Prostate gland (tissue), 2 donors: Measurements from ENCODE around the gene FAM163B. TPM values are rescaled to one million over a fixed set of nuclear protein-coding genes. Genes with fewer than 3 reads are reported as not detected.

Experiments
- DNase-seq: peaks from one replicate; pipeline ENCODE4 v3.0.0-alpha.2; 2019; ENCODE audit warnings: low spot score
- H3K27ac ChIP-seq, 2 donors: fragments of 200-600 bp; sonication (generic); 2 replicates each; pipeline ENCODE4 v1.5.1; 2017 to 2019
- H3K27me3 ChIP-seq: fragments of 200-600 bp; sonication (generic); replicated peaks from 2 replicates; pipeline ENCODE4 v1.5.1; 2019; ENCODE audit not compliant: insufficient read depth
- H3K36me3 ChIP-seq, 2 donors: fragments of 200-600 bp; sonication (generic); 1 replicate in 1 of 2; 2 replicates in 1 of 2; pipeline versions ENCODE4 v1.5.1 to v1.8.1; 2017 to 2019
- H3K4me1 ChIP-seq: fragments of 200-600 bp; sonication (generic); replicated peaks from 2 replicates; pipeline ENCODE4 v1.5.1; 2019
- H3K4me3 ChIP-seq, 2 donors: fragments of 200-600 bp; sonication (generic); 2 replicates each; pipeline ENCODE4 v1.5.1; 2017 to 2019
- H3K9me3 ChIP-seq: fragments of 200-600 bp; sonication (generic); 2 replicates; pipeline ENCODE4 v1.5.1; 2017
- POLR2A ChIP-seq: fragments of 450-650 bp; IDR thresholded peaks from one replicate; pipeline ENCODE4 v1.6.1; 2016; ENCODE audit warnings: antibody characterized with exemption, mild to moderate bottlenecking
- POLR2AphosphoS5 ChIP-seq: sonication (generic); formaldehyde crosslinking; IDR thresholded peaks from one replicate; pipeline ENCODE4 v1.6.1; 2017; ENCODE audit warnings: antibody characterized with exemption
- WGBS: methylation state at CpG from one replicate; pipeline ENCODE4 v1.1.5; 2018; 5-methylcytosine and 5-hydroxymethylcytosine counted together
- intact Hi-C: fragments of 100-400 bp; cut with DNase I; formaldehyde crosslinking; loops from one replicate; pipeline ENCODE4 v1.14.2; 2022
- total RNA-seq, 2 donors: library from RNA; depleted of rRNA; stranded (reverse); fragments of >200 nt; gene quantifications; one replicate each; pipeline ENCODE4 v1.1.0, GENCODE V29; 2016
- TF ChIP-seq, protein P1 (sequence below), 4 experiments: fragments of 200-600 bp in 2 of 4; fragments of 450-650 bp in 2 of 4; sonication (generic) in 2 of 4; IDR thresholded peaks; 1 replicate in 3 of 4; 2 replicates in 1 of 4; pipeline ENCODE4 v1.5.1; 2016 to 2019; ENCODE audit warnings: antibody characterized with exemption in 4 of 4, mild to moderate bottlenecking in 2 of 4, moderate library complexity in 2 of 4

Gene FAM163B
- total RNA-seq, 2 donors from 2014 or later = 0.85 TPM; not detected in 1

DNA sequence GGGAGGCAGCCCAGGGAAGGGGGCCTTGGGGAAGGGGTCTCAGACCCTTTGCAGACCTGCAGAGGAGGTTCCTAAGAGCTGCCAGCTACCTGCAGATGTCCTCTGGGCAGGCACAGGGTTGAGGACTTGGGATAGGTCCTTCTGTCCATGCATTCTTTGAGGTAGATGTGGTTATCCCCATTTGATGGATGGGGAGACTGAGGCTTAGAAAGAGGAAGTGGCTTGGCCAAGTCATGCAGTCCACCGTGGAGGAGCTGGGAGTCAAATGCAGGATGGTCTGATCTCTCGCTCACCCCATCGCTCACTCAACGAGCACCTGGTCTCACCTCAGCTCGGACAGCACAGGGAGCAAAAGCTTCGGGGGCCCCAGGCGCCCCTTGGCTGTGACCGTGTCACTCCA lies 54.5 kb downstream of the FAM163B start:
- WGBS = 94% methylated on average over 8 of the region's 8 CpGs
- TF ChIP-seq POLR2A = no peak
- no peak for TF ChIP-seq POLR2AphosphoS5
- TF ChIP-seq, protein P1, sequence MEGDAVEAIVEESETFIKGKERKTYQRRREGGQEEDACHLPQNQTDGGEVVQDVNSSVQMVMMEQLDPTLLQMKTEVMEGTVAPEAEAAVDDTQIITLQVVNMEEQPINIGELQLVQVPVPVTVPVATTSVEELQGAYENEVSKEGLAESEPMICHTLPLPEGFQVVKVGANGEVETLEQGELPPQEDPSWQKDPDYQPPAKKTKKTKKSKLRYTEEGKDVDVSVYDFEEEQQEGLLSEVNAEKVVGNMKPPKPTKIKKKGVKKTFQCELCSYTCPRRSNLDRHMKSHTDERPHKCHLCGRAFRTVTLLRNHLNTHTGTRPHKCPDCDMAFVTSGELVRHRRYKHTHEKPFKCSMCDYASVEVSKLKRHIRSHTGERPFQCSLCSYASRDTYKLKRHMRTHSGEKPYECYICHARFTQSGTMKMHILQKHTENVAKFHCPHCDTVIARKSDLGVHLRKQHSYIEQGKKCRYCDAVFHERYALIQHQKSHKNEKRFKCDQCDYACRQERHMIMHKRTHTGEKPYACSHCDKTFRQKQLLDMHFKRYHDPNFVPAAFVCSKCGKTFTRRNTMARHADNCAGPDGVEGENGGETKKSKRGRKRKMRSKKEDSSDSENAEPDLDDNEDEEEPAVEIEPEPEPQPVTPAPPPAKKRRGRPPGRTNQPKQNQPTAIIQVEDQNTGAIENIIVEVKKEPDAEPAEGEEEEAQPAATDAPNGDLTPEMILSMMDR (IDR thresholded peaks at IDR 0.05) = no peak
- intact Hi-C loops = no loop called here

DNA sequence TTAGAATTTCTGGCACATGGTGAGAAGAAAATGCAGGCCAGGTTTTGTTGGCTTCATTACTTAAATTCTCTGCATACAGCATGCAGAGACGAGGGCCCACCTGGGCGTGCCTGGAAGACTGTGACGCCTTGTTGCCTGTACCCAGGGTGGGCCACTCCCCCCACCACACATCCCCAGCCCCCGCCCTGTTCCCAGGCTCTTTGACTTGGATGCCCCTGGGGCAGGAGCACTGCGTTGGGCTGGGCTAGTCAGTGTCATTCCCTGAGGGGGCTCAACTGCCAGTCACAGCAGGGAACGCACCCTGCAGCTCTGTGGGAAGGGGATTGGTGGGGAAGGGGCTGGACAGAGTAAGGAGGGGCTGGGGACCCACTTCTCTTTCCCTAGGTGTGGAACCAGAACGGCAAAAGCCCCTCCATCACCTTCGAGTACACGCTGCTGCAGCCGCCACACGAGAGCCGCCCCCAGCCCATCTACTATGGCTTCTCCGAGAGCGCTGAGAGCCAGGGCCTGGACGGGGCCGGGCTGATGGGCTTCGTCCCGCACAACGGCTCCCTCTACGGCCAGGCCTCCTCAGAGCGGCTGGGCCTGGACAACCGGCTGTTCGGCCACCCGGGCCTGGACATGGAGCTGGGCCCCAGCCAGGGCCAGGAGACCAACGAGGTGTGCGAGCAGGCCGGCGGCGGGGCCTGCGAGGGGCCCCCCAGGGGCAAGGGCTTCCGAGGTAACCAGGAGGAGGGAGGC lies 55.0 kb downstream of the FAM163B start:
- TF ChIP-seq POLR2AphosphoS5 (no peak), POLR2A (no peak)
- TF ChIP-seq, protein P1 (IDR thresholded peaks at IDR 0.05) = no peak
- Histone ChIP-seq H3K4me3 (no peak overlapping the region), H3K27ac (no peak overlapping the region), H3K36me3 (no peaks in the 10 kb centered on the region), H3K4me1 (no peaks in the 10 kb centered on the region), H3K27me3 (no peaks in the 10 kb centered on the region), H3K9me3 (no peaks in the 10 kb centered on the region)
- DNase-seq = no peak
- intact Hi-C loops = no loop called here
- 88% methylated on average over 31 of the region's 31 CpGs for WGBS

More for the DNA sequence above, 54.5 kb downstream of the FAM163B start:
- Histone ChIP-seq H3K4me1 (no peaks in the 10 kb centered on the region), H3K9me3 (no peaks in the 10 kb centered on the region), H3K4me3 (no peak overlapping the region), H3K36me3 (no peaks in the 10 kb centered on the region), H3K27me3 (no peaks in the 10 kb centered on the region), H3K27ac (no peak overlapping the region)
- DNase-seq = no peak

DNA sequence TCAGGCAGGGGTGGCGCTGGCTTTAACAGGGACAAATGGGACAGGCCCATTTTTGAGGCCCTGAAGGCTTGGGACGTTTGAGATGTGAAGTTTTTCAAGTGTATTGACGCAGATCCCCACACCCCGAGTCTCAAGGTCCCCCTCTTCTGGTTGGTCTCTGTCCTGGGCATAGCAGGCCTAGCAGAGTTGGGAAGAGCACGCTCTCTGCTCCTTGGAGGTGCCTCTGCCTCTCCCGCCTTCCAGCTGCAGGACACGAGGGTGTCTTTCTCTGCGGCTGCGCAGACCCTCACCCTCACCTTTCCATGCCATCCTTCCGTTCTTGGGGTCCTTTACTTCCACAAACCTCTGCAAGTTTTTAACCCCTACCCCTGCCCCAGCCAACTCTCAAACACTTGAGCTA lies 56.1 kb downstream of the FAM163B start:
- Histone ChIP-seq H3K36me3 (no peaks in the 10 kb centered on the region), H3K4me3 (no peak overlapping the region), H3K27me3 (no peaks in the 10 kb centered on the region), H3K9me3 (no peaks in the 10 kb centered on the region), H3K4me1 (no peaks in the 10 kb centered on the region), H3K27ac (no peak overlapping the region)
- intact Hi-C loops = no loop called here
- TF ChIP-seq POLR2A (no peak), POLR2AphosphoS5 (no peak)
- TF ChIP-seq, protein P1 (IDR thresholded peaks at IDR 0.05) = no peak
- 92% methylated on average over 10 of the region's 10 CpGs for WGBS
- no peak for DNase-seq

DNA sequence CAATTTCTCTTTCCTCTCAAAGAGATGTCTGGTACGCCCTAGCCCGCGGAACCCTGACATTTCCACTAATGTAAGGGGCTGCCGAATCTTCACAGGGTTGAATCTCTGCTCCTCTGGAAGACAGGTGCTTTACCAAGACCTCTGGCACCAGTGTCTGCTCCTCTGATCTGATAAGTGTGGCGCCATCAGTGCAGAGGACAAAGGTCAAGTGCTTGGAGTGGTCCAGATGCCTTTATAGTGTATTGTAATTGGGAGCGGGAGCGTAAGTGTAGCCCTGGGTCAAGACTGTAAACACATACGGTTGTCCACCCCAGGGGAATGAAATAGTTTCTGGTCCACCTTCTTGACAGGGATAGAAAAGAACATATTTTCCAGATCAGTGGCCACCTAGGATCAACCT lies 57.0 kb downstream of the FAM163B start:
- no peak overlapping the region for H3K27ac ChIP-seq
- intact Hi-C loops = no loop called here
- no peaks in the 10 kb centered on the region for H3K9me3 ChIP-seq
- no peaks in the 10 kb centered on the region for H3K36me3 ChIP-seq
- WGBS = 95% methylated on average over 8 of the region's 8 CpGs
- no peak overlapping the region for H3K4me3 ChIP-seq
- H3K27me3 ChIP-seq = no peaks in the 10 kb centered on the region
- TF ChIP-seq, protein P1 (IDR thresholded peaks at IDR 0.05) = no peak
- TF ChIP-seq POLR2A (no peak), POLR2AphosphoS5 (no peak)
- H3K4me1 ChIP-seq = no peaks in the 10 kb centered on the region
- no peak for DNase-seq

DNA sequence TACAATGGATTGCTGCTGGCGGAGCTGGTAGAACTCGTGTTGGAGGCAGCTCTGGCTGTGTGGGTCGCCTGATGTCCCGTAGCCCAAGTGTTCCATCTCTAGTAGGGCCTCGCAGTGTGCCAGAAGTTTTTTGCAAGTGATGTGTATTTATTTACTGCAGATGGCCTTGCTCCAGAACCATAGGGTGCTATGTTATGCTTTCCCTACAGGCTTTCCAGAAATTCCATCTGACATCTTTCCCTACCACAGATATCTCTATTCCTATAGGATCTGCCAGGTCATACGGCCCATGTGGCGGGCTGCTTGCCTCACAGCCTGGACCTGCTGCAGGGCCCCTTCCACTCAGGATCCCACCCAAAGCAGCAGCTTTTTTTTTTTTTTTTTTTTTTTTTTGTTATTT lies 57.7 kb downstream of the FAM163B start:
- DNase-seq = no peak
- WGBS = 86% methylated on average over 7 of the region's 7 CpGs
- no peak overlapping the region for H3K4me3 ChIP-seq
- TF ChIP-seq POLR2AphosphoS5 (no peak), POLR2A (no peak)
- TF ChIP-seq, protein P1 (IDR thresholded peaks at IDR 0.05) = no peak
- H3K27me3 ChIP-seq = no peaks in the 10 kb centered on the region
- no peaks in the 10 kb centered on the region for H3K36me3 ChIP-seq
- H3K4me1 ChIP-seq = no peaks in the 10 kb centered on the region
- H3K9me3 ChIP-seq = no peaks in the 10 kb centered on the region
- no peak overlapping the region for H3K27ac ChIP-seq
- intact Hi-C loops = no loop called here
